MM.1S (cell line): ENCODE results near the gene LARGE1.

Experiments
- DNase-seq: peaks from one replicate; pipeline ENCODE4 v3.0.0-alpha.2; 2015
- H2AFZ ChIP-seq: fragments of 300-600 bp; sonication (generic); 2 replicates; pipeline ENCODE4 v1.6.0; 2016; ENCODE audit warnings: antibody characterized with exemption, low read length
- H3F3A ChIP-seq: fragments of 300-600 bp; sonication (generic); 2 replicates; pipeline ENCODE4 v1.6.1; 2016; ENCODE audit warnings: mild to moderate bottlenecking, antibody characterized with exemption, low read length, moderate library complexity, mixed read lengths; ENCODE audit not compliant: insufficient read depth
- H3K27ac ChIP-seq: fragments of 300-600 bp; sonication (generic); 2 replicates; pipeline ENCODE4 v1.5.1; 2016; ENCODE audit warnings: mild to moderate bottlenecking, low read length
- H3K27me3 ChIP-seq: fragments of 300-600 bp; sonication (generic); replicated peaks from 2 replicates; pipeline ENCODE4 v1.6.0; 2016; ENCODE audit warnings: low read length; ENCODE audit not compliant: insufficient read depth
- H3K36me3 ChIP-seq: fragments of 300-600 bp; sonication (generic); replicated peaks from 2 replicates; pipeline ENCODE4 v1.6.1; 2016; ENCODE audit warnings: mild to moderate bottlenecking, low read length, mixed read lengths; ENCODE audit not compliant: insufficient read depth
- H3K4me1 ChIP-seq: fragments of 300-600 bp; sonication (generic); 2 replicates; pipeline ENCODE4 v1.6.1; 2016; ENCODE audit warnings: low read length, mixed read lengths
- H3K4me2 ChIP-seq: fragments of 300-600 bp; sonication (generic); 2 replicates; pipeline ENCODE4 v1.6.0; 2016; ENCODE audit warnings: low read depth, low read length
- H3K4me3 ChIP-seq: fragments of 300-600 bp; sonication (generic); 2 replicates; pipeline ENCODE4 v1.5.1; 2016; ENCODE audit warnings: low read length, mixed read lengths
- H3K79me2 ChIP-seq: fragments of 300-600 bp; sonication (generic); 2 replicates; pipeline ENCODE4 v1.6.1; 2016; ENCODE audit warnings: mixed run types, low read length, mixed read lengths
- H3K9ac ChIP-seq: fragments of 300-600 bp; sonication (generic); 2 replicates; pipeline ENCODE4 v1.6.1; 2016; ENCODE audit warnings: low read length, mixed read lengths
- H3K9me2 ChIP-seq: fragments of 300-600 bp; sonication (generic); replicated peaks from 2 replicates; pipeline ENCODE4 v1.6.1; 2016; ENCODE audit warnings: mild to moderate bottlenecking, low read length, mixed read lengths; ENCODE audit not compliant: insufficient read depth
- H3K9me3 ChIP-seq: fragments of 300-600 bp; sonication (generic); replicated peaks from 2 replicates; pipeline ENCODE4 v1.6.1; 2016; ENCODE audit warnings: mild to moderate bottlenecking, low read length, mixed read lengths; ENCODE audit not compliant: insufficient read depth
- H4K20me1 ChIP-seq: fragments of 300-600 bp; sonication (generic); 2 replicates; pipeline ENCODE4 v1.6.1; 2016; ENCODE audit warnings: mild to moderate bottlenecking, low read length, moderate library complexity, mixed read lengths; ENCODE audit not compliant: insufficient read depth
- EZH2 ChIP-seq: fragments of 300-600 bp; sonication (generic); optimal IDR thresholded peaks from 2 replicates; pipeline ENCODE3; 2017; ENCODE audit warnings: low read depth, mild to moderate bottlenecking, antibody characterized with exemption, low read length, mixed read lengths
- EZH2phosphoT487 ChIP-seq: fragments of 300-600 bp; sonication (generic); IDR thresholded peaks from 2 replicates; pipeline ENCODE4 v1.6.1; 2018; ENCODE audit warnings: antibody characterized with exemption, low read length
- TF ChIP-seq, protein P1 (sequence below): fragments of 300-600 bp; sonication (generic); IDR thresholded peaks from 2 replicates; pipeline ENCODE4 v1.5.1; 2016; ENCODE audit warnings: antibody characterized with exemption, low read length, mixed read lengths

LARGE1 gene

DNA sequence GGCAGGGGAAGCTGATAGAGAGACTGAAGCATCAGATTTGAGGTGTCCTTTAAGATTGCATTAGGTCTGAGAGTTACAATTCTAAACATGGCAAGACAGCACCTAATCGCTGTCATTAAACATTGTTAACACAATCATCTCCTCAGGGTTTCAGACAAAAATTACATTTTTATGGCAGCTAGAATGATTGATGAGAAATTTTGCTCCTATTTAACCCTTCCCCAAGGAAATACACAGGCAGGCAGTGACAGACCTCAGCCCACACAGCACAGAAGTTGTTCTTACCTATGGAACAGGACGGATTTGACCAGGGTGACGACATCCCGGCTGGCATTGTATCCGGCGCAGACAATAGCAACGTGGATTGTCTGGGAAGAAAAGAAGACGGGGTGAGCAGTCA is 294.3 kb downstream of the LARGE1 start:
- H3K4me2 ChIP-seq, result no peak overlapping the region
- H3K9ac ChIP-seq, result no peak overlapping the region
- H3F3A ChIP-seq, result no peaks in the 10 kb centered on the region
- no peaks in the 10 kb centered on the region for H3K27me3 ChIP-seq
- H3K4me3 ChIP-seq, result no peak overlapping the region
- no peak overlapping the region for H3K27ac ChIP-seq
- no peak for DNase-seq
- TF ChIP-seq, protein P1, sequence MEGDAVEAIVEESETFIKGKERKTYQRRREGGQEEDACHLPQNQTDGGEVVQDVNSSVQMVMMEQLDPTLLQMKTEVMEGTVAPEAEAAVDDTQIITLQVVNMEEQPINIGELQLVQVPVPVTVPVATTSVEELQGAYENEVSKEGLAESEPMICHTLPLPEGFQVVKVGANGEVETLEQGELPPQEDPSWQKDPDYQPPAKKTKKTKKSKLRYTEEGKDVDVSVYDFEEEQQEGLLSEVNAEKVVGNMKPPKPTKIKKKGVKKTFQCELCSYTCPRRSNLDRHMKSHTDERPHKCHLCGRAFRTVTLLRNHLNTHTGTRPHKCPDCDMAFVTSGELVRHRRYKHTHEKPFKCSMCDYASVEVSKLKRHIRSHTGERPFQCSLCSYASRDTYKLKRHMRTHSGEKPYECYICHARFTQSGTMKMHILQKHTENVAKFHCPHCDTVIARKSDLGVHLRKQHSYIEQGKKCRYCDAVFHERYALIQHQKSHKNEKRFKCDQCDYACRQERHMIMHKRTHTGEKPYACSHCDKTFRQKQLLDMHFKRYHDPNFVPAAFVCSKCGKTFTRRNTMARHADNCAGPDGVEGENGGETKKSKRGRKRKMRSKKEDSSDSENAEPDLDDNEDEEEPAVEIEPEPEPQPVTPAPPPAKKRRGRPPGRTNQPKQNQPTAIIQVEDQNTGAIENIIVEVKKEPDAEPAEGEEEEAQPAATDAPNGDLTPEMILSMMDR, result no peak
- no peak for TF ChIP-seq EZH2
- TF ChIP-seq EZH2phosphoT487, result no peak
- H3K9me2 ChIP-seq, result no peaks in the 10 kb centered on the region
- H3K9me3 ChIP-seq, result no peaks in the 10 kb centered on the region
- H3K4me1 ChIP-seq, result no peaks in the 10 kb centered on the region
- H3K79me2 ChIP-seq, result no peaks in the 10 kb centered on the region
- H4K20me1 ChIP-seq, result no peaks in the 10 kb centered on the region
- H3K36me3 ChIP-seq, result no peaks in the 10 kb centered on the region
- no peak overlapping the region for H2AFZ ChIP-seq

DNA sequence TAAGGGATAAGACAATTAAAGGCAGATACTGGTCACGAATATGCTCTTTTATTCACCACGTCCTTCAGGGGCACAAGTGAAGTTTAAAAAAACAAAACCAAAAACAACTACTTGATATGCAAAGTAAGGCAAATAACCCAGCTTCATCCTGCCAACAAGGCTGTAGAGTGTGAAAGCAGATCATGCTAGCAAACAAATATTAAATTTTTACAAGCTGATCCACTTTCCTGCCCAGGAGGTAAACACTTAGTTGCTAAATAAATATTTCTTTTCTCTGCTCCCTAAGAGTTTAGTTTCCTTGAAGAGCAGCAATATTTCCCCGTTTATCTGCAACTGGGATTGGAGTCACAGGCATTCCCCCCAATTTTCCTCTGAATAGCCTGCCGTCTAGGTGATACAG is 300.2 kb downstream of the LARGE1 start:
- no peaks in the 10 kb centered on the region for H3K27me3 ChIP-seq
- no peak overlapping the region for H3K4me3 ChIP-seq
- no peaks in the 10 kb centered on the region for H3K79me2 ChIP-seq
- H4K20me1 ChIP-seq, result no peaks in the 10 kb centered on the region
- H3F3A ChIP-seq, result no peaks in the 10 kb centered on the region
- H3K9me3 ChIP-seq, result no peaks in the 10 kb centered on the region
- no peak overlapping the region for H3K9ac ChIP-seq
- DNase-seq, result no peak
- TF ChIP-seq EZH2, result no peak
- TF ChIP-seq, protein P1, result no peak
- TF ChIP-seq EZH2phosphoT487, result no peak
- no peaks in the 10 kb centered on the region for H3K36me3 ChIP-seq
- H3K4me2 ChIP-seq, result no peak overlapping the region
- no peak overlapping the region for H3K27ac ChIP-seq
- no peaks in the 10 kb centered on the region for H3K4me1 ChIP-seq
- H2AFZ ChIP-seq, result no peak overlapping the region
- no peaks in the 10 kb centered on the region for H3K9me2 ChIP-seq

DNA sequence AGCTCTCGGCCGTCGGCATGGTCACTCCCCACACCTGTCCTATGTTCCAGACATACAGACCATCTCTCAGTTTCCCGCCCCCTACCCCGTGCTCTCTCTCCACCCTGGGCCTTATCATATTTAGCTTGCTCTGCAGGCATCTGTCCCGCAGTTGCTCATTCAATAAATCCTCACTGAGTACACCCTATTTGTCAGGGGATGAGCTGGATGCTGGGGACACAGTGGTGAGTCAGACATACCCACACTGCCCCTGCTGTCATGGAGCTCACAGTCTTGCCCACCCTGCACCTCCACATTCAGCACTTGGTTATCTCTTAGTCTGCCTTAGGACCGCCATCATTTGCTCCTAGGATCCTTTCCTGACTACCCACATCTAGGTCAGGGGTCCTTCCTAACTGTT is 313.8 kb downstream of the LARGE1 start:
- Histone ChIP-seq H3K27ac (no peak overlapping the region), H3K9me3 (no peaks in the 10 kb centered on the region), H3K4me1 (no peaks in the 10 kb centered on the region), H3K79me2 (peaks cover 5% of the 10 kb centered on the region; the same call in 1 of the 2 replicates), H3K27me3 (no peaks in the 10 kb centered on the region), H2AFZ (no peak overlapping the region), H3K4me3 (no peak overlapping the region), H3K9ac (no peak overlapping the region), H3K9me2 (no peaks in the 10 kb centered on the region), H4K20me1 (no peaks in the 10 kb centered on the region), H3K4me2 (no peak overlapping the region), H3F3A (no peaks in the 10 kb centered on the region), H3K36me3 (no peaks in the 10 kb centered on the region)
- no peak for TF ChIP-seq EZH2phosphoT487
- TF ChIP-seq, protein P1, result no peak
- TF ChIP-seq EZH2, result no peak
- DNase-seq, result no peak

DNA sequence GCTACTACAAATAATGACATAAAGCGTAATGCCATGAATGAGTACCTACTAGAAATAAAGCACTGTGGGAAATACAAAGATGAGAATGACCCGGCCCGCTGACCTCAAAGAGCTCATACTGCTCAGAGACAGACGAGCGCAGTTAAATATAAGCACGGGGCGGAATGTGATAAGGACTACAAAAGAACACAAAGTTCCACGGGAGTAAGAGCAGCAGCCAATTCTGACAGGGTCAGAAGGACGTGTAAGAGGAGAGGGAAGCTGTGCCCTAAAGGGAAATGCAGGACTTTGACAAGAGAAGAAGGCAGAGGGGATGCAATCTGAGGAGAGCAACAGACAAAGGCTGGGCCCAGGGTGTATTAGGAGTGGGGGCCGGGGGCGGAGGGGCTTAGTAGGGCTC is 314.6 kb downstream of the LARGE1 start:
- Histone ChIP-seq H3K4me2 (no peak overlapping the region), H3K36me3 (no peaks in the 10 kb centered on the region), H3K9ac (no peak overlapping the region), H4K20me1 (no peaks in the 10 kb centered on the region), H3K27me3 (no peaks in the 10 kb centered on the region), H3K4me1 (no peaks in the 10 kb centered on the region), H2AFZ (no peak overlapping the region), H3K79me2 (peaks cover 5% of the 10 kb centered on the region; the same call in 1 of the 2 replicates), H3K27ac (no peak overlapping the region), H3K9me2 (no peaks in the 10 kb centered on the region), H3F3A (no peaks in the 10 kb centered on the region), H3K4me3 (no peak overlapping the region), H3K9me3 (no peaks in the 10 kb centered on the region)
- no peak for DNase-seq
- no peak for TF ChIP-seq EZH2phosphoT487
- TF ChIP-seq, protein P1, result no peak
- TF ChIP-seq EZH2, result no peak
